Adrenal gland (tissue), 5 donors: ENCODE measurements around the gene NUCB1.

Experiments
- POLR2A ChIP-seq, 2 donors: fragments of 450-650 bp; IDR thresholded peaks; one replicate each; pipeline ENCODE4 v1.6.1; 2017; ENCODE audit warnings: antibody characterized with exemption in 2 of 2, mild to moderate bottlenecking in 2 of 2, moderate library complexity in 1 of 2
- TF ChIP-seq, protein P1 (sequence below), 6 experiments: fragments of 450-650 bp in 4 of 6; fragments of 200-600 bp in 2 of 6; sonication (generic) in 1 of 6; IDR thresholded peaks; 1 replicate in 5 of 6; 2 replicates in 1 of 6; pipeline versions ENCODE4 v1.5.1 to v1.8.0; 2016 to 2021; ENCODE audit warnings: antibody characterized with exemption in 6 of 6, mild to moderate bottlenecking in 2 of 6, moderate library complexity in 1 of 6
- donor health status: DM: no; HTN: no; CAD: no.

DNA sequence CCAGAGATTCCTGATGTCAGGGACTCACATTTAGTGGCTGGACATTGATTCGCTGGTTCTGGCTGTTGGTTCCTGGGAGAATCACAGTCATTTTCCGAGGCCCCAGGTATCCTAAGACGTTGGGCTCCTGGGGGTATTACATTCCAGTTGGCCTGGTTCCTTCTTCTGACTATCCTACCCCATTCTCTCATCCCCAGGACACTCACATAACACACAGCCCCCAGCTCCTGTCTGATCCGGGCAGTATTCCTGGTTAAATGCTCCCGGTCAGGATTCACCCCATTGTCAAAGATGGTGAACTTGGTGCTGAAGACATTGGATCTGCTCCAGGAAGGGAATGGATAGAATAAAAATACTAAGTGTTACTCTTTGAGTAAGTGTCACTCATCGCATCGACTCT is 16.4 kb upstream of the NUCB1 start:
- TF ChIP-seq, protein P1, sequence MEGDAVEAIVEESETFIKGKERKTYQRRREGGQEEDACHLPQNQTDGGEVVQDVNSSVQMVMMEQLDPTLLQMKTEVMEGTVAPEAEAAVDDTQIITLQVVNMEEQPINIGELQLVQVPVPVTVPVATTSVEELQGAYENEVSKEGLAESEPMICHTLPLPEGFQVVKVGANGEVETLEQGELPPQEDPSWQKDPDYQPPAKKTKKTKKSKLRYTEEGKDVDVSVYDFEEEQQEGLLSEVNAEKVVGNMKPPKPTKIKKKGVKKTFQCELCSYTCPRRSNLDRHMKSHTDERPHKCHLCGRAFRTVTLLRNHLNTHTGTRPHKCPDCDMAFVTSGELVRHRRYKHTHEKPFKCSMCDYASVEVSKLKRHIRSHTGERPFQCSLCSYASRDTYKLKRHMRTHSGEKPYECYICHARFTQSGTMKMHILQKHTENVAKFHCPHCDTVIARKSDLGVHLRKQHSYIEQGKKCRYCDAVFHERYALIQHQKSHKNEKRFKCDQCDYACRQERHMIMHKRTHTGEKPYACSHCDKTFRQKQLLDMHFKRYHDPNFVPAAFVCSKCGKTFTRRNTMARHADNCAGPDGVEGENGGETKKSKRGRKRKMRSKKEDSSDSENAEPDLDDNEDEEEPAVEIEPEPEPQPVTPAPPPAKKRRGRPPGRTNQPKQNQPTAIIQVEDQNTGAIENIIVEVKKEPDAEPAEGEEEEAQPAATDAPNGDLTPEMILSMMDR (IDR thresholded peaks at IDR 0.05) = no peak
- TF ChIP-seq POLR2A (IDR thresholded peaks at IDR 0.05) = no peak
